Right lobe of liver (tissue), 6 donors: ENCODE data around the gene NEGR1. TPM values are rescaled to one million over a fixed set of nuclear protein-coding genes. Genes with fewer than 3 reads are reported as not detected.

Source experiments
- ATAC-seq, 4 donors: fragments of 200-7000 bp; cut with Tn5 transposase; one replicate each; pipeline ENCODE4 v1.9.1; 2020; ENCODE audit warnings: mild to moderate bottlenecking in 4 of 4, moderate library complexity in 4 of 4
- DNase-seq, 3 donors: peaks; one replicate each; pipeline ENCODE4 v3.0.0-alpha.2; 2020
- H3K27ac ChIP-seq, 3 donors: fragments of 200-600 bp; one replicate each; pipeline ENCODE4 v1.8.0; 2022
- H3K27me3 ChIP-seq, 2 donors: fragments of 200-600 bp; one replicate each; pipeline ENCODE4 v1.8.0; 2022
- H3K36me3 ChIP-seq, 4 donors: fragments of 200-600 bp; sonication (generic) in 1 of 4; one replicate each; pipeline versions ENCODE4 v1.5.1 to v1.8.0; 2017 to 2022; ENCODE audit warnings: control low read depth in 1 of 4
- H3K4me1 ChIP-seq, 4 donors: fragments of 200-600 bp; sonication (generic) in 1 of 4; one replicate each; pipeline versions ENCODE4 v1.5.1 to v1.8.0; 2017 to 2022; ENCODE audit warnings: control low read depth in 1 of 4
- H3K4me3 ChIP-seq, 3 donors: fragments of 200-600 bp; one replicate each; pipeline ENCODE4 v1.8.0; 2022
- H3K9me3 ChIP-seq, 4 donors: fragments of 200-600 bp; sonication (generic) in 1 of 4; one replicate each; pipeline versions ENCODE4 v1.5.1 to v1.8.0; 2017 to 2022; ENCODE audit warnings: control low read depth in 1 of 4
- POLR2A ChIP-seq: fragments of 450-650 bp; IDR thresholded peaks from one replicate; pipeline ENCODE4 v1.6.1; 2017; ENCODE audit warnings: antibody characterized with exemption, mild to moderate bottlenecking
- WGBS: methylation state at CpG from one replicate; pipeline ENCODE4 v1.1.6; 2018; ENCODE audit warnings: low coverage, low lambda C conversion rate; ENCODE audit not compliant: insufficient coverage; ENCODE audit errors: missing lambda C conversion rate; 5-methylcytosine and 5-hydroxymethylcytosine counted together
- intact Hi-C, 2 donors: fragments of 100-400 bp; cut with DNase I; formaldehyde crosslinking; loops; one replicate each; pipeline versions ENCODE4 v1.11.2 to v1.14.1; 2022
- total RNA-seq, 6 experiments: library from RNA; depleted of rRNA in 2 of 6; stranded (reverse); fragments of >200 nt in 2 of 6; fragmentation: NEBNext Ultra II Directional in 3 of 6; extraction: Animal tissue kit (Norgen Biotek cat#: 25700) in 3 of 6; gene quantifications; one replicate each; pipeline versions ENCODE4 v1.1.0 to v1.2.4, GENCODE V29; 2016 to 2023
- TF ChIP-seq, protein P1 (sequence below), 4 donors: fragments of 200-600 bp in 3 of 4; fragments of 450-650 bp in 1 of 4; IDR thresholded peaks; one replicate each; pipeline versions ENCODE4 v1.5.1 to v1.8.0; 2016 to 2022; ENCODE audit warnings: antibody characterized with exemption in 4 of 4, mild to moderate bottlenecking in 2 of 4
- donor health status: DM: no; HTN: yes; CAD: no.
- donor health status: DM: no; HTN: no; CAD: no.
- donor health status: DM: no; HTN: no; CAD: no.
- donor health status: DM: no; HTN: yes; CAD: no.
- donor health status: DM: no; HTN: yes; CAD: no.

NEGR1 gene
- total RNA-seq, 6 experiments from 2014 or later = 0.02 to 0.31 (median 0.14) TPM

DNA sequence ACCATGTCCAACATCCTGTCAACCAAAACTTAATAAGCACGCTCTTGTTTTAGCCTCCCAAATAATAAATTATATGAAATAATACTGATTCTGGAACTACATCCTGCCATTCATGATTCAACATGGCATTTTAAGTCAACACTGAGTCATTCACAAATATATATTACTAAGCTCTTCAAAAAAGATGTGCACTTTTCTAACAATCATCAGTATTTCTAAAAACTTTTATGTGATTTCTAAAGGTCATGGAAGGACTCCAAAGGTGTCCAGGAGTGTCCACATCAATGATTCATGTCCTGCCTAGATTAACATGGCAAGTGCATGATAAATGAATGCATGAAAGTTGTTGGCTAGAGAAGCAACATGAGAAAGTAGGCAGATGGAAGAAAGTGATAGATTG is 51.6 kb downstream of the NEGR1 start:
- intact Hi-C loops = no loop called here
- no peaks in the 10 kb centered on the region for H3K4me1 ChIP-seq
- no peak for DNase-seq
- ATAC-seq = no peak
- H3K27ac ChIP-seq = no peak overlapping the region
- H3K9me3 ChIP-seq = no peaks in the 10 kb centered on the region
- WGBS = 69% methylated on average over 1 of the region's 1 CpG
- no peak overlapping the region for H3K4me3 ChIP-seq
- H3K27me3 ChIP-seq = no peaks in the 10 kb centered on the region
- TF ChIP-seq, protein P1, sequence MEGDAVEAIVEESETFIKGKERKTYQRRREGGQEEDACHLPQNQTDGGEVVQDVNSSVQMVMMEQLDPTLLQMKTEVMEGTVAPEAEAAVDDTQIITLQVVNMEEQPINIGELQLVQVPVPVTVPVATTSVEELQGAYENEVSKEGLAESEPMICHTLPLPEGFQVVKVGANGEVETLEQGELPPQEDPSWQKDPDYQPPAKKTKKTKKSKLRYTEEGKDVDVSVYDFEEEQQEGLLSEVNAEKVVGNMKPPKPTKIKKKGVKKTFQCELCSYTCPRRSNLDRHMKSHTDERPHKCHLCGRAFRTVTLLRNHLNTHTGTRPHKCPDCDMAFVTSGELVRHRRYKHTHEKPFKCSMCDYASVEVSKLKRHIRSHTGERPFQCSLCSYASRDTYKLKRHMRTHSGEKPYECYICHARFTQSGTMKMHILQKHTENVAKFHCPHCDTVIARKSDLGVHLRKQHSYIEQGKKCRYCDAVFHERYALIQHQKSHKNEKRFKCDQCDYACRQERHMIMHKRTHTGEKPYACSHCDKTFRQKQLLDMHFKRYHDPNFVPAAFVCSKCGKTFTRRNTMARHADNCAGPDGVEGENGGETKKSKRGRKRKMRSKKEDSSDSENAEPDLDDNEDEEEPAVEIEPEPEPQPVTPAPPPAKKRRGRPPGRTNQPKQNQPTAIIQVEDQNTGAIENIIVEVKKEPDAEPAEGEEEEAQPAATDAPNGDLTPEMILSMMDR (IDR thresholded peaks at IDR 0.05) = no peak
- H3K36me3 ChIP-seq = no peaks in the 10 kb centered on the region

DNA sequence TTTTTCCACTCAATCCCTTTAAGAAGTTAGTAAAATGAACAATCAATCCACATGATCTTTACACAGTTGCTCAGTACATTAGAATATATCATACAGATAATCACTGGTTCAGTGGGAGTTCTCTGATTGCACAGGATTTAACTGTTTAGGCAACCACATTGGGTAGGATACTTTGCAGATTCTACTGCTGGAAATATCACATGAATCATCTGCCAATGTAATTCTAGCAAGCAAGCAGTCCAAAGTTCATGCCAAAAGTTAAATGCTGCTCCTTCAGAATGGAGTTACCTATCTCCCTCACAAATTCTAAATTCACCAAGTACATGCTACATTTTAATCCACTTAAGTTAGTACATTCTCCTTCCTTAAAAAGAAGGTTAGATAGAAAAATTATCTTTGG is 52.4 kb downstream of the NEGR1 start:
- ATAC-seq (no peak), DNase-seq (no peak)
- TF ChIP-seq, protein P1 (IDR thresholded peaks at IDR 0.05) = no peak
- TF ChIP-seq POLR2A = no peak
- no peak overlapping the region for H3K27ac ChIP-seq
- H3K36me3 ChIP-seq = no peaks in the 10 kb centered on the region
- no peaks in the 10 kb centered on the region for H3K27me3 ChIP-seq
- no peak overlapping the region for H3K4me3 ChIP-seq
- no peaks in the 10 kb centered on the region for H3K4me1 ChIP-seq
- intact Hi-C loops = no loop called here
- no peaks in the 10 kb centered on the region for H3K9me3 ChIP-seq

- 68% methylated on average over 4 of the region's 4 CpGs for WGBS
- ATAC-seq (no peak), DNase-seq (no peak)
- no peak overlapping the region for H3K27ac ChIP-seq
- no peaks in the 10 kb centered on the region for H3K4me1 ChIP-seq
- TF ChIP-seq, protein P1 (IDR thresholded peaks at IDR 0.05) = no peak
- no peak for TF ChIP-seq POLR2A
- H3K9me3 ChIP-seq = no peaks in the 10 kb centered on the region
- intact Hi-C loops = no loop called here
- H3K4me3 ChIP-seq = no peak overlapping the region
- no peaks in the 10 kb centered on the region for H3K27me3 ChIP-seq
- no peaks in the 10 kb centered on the region for H3K36me3 ChIP-seq
Measured at GRCh38 chr1:72227667-72228066, 54.7 kb downstream of the NEGR1 start.

DNA sequence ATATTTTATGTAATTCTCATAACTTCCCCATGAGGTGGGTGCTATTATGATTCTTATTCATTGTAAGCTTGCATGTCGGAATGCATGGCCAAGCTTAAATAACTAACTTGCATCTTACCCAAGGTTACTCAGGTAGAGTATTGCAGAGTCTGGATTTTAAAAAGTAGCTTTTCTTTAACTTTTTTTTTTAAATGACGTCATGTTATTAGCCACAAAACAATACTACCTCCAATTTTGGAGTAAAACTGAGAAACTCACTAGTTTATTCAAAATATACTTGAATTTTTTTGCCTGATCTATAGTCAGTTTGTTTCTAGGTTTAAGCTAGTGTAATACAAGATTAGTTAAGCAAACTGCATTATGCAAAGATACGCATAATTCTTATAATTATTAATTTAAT is 57.8 kb downstream of the NEGR1 start:
- ATAC-seq = no peak
- no peaks in the 10 kb centered on the region for H3K36me3 ChIP-seq
- TF ChIP-seq, protein P1 (IDR thresholded peaks at IDR 0.05) = no peak
- no peak for TF ChIP-seq POLR2A
- no peak for DNase-seq
- no peaks in the 10 kb centered on the region for H3K9me3 ChIP-seq
- H3K4me1 ChIP-seq = no peaks in the 10 kb centered on the region
- WGBS = 59% methylated on average over 3 of the region's 3 CpGs
- H3K27ac ChIP-seq = no peak overlapping the region
- H3K4me3 ChIP-seq = no peak overlapping the region
- H3K27me3 ChIP-seq = no peaks in the 10 kb centered on the region
- intact Hi-C loops = no loop called here

DNA sequence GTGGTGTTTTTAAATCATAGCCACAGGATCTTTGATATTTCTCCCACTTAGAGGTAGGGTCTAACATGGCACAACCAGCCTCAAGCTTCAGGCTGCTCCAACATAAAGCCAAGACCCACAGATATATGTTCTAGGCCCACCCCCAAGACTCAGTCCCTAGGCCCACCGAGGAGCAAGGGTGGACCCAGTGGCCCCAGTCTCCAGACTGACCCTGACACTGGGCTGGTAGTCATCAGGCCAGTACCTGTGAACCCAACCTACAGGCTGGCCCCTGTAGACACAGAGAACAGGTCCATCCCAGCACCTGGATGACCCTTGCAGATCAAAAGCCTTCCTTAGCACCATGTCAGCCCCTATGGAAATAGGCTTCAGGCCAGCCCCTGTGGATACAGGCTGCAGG is 60.5 kb downstream of the NEGR1 start:
- TF ChIP-seq, protein P1 (IDR thresholded peaks at IDR 0.05) = no peak
- no peak for TF ChIP-seq POLR2A
- Histone ChIP-seq H3K36me3 (no peaks in the 10 kb centered on the region), H3K27ac (no peak overlapping the region), H3K27me3 (no peaks in the 10 kb centered on the region), H3K9me3 (no peaks in the 10 kb centered on the region), H3K4me1 (no peaks in the 10 kb centered on the region), H3K4me3 (no peak overlapping the region)
- WGBS = no CpG with 5 or more reads among the region's 1 CpG
- intact Hi-C loops = no loop called here
- DNase-seq (no peak), ATAC-seq (no peak)
